H1 (cell line): ENCODE data around the gene ODF2L. TPM values are rescaled to one million over a fixed set of nuclear protein-coding genes. Genes with fewer than 3 reads are reported as not detected.

ENCODE experiments used
- CTCF ChIA-PET: fragments of 300-600 bp; sonication (Branson Sonifier 250); formaldehyde crosslinking; loops from one replicate; lab custom pipeline; 2021; ENCODE audit not compliant: partially characterized antibody; lab: Charles Lee
- POLR2A ChIA-PET: fragments of 300-600 bp; sonication (Branson Sonifier 250); formaldehyde crosslinking; loops from one replicate; lab custom pipeline; 2021; ENCODE audit warnings: inconsistent platforms; ENCODE audit not compliant: partially characterized antibody; lab: Charles Lee
- DNase-seq, 2 experiments: peaks; one replicate each; pipeline versions ENCODE4 v3.0.0 to v3.0.0-alpha.2; 2010 to 2022; ENCODE audit warnings: low spot score in 2 of 2, low read depth in 1 of 2, mixed read lengths in 1 of 2
- FAIRE-seq: peaks from 2 replicates; lab custom pipeline; 2011; peaks lifted over from hg19 to GRCh38; lab: Jason Lieb, UNC
- H2AFZ ChIP-seq: 2 replicates; pipeline ENCODE4 v1.8.1; 2012; ENCODE audit warnings: low read length, inconsistent platforms
- H2AK5ac ChIP-seq: 2 replicates; pipeline ENCODE4 v1.6.1; 2013; ENCODE audit warnings: low read depth, low read length
- H2BK120ac ChIP-seq: replicated peaks from 2 replicates; pipeline ENCODE3; 2013; ENCODE audit warnings: low read depth, low read length, inconsistent platforms
- H2BK12ac ChIP-seq: 2 replicates; pipeline ENCODE4 v1.6.1; 2013; ENCODE audit warnings: low read depth, low read length
- H2BK15ac ChIP-seq: 2 replicates; pipeline ENCODE4 v1.6.1; 2013; ENCODE audit warnings: low read length
- H2BK20ac ChIP-seq: 2 replicates; pipeline ENCODE4 v1.6.1; 2013; ENCODE audit warnings: low read length
- H2BK5ac ChIP-seq: 2 replicates; pipeline ENCODE4 v1.6.1; 2013; ENCODE audit warnings: low read depth, low read length
- H3K14ac ChIP-seq: 2 replicates; pipeline ENCODE4 v1.6.1; 2013; ENCODE audit warnings: inconsistent platforms; ENCODE audit not compliant: insufficient read length
- H3K18ac ChIP-seq: 2 replicates; pipeline ENCODE4 v1.6.1; 2013; ENCODE audit warnings: low read length; ENCODE audit errors: extremely low read depth
- H3K23ac ChIP-seq: 2 replicates; pipeline ENCODE4 v1.6.1; 2013; ENCODE audit warnings: inconsistent platforms; ENCODE audit not compliant: insufficient read length
- H3K23me2 ChIP-seq: 2 replicates; pipeline ENCODE4 v1.6.1; 2013; ENCODE audit warnings: low read depth, low read length
- H3K27ac ChIP-seq: 2 replicates; pipeline ENCODE4 v1.6.1; 2011; ENCODE audit warnings: low read depth, low read length, inconsistent platforms
- H3K27me3 ChIP-seq, 4 experiments: replicated peaks in 1 of 4; 1 replicate in 1 of 4; 2 replicates in 3 of 4; pipeline versions ENCODE4 v1.6.1 to v1.8.1; 2011 to 2013; ENCODE audit warnings: low read length in 3 of 4, mild to moderate bottlenecking in 3 of 4, inconsistent platforms in 2 of 4, mixed read lengths in 2 of 4, moderate library complexity in 1 of 4; ENCODE audit not compliant: control insufficient read depth in 3 of 4, insufficient read depth in 3 of 4; ENCODE audit errors: extremely low read depth in 1 of 4
- H3K36me3 ChIP-seq, 4 experiments: 2 replicates each; pipeline versions ENCODE4 v1.6.1 to v1.8.1; 2011 to 2013; ENCODE audit warnings: mild to moderate bottlenecking in 4 of 4, low read length in 3 of 4, moderate library complexity in 2 of 4, control low read depth in 1 of 4, inconsistent platforms in 1 of 4; ENCODE audit not compliant: insufficient read depth in 4 of 4, control insufficient read depth in 2 of 4
- H3K4ac ChIP-seq: replicated peaks from 2 replicates; pipeline ENCODE3; 2013; ENCODE audit warnings: low read length, low read depth, mixed read lengths, inconsistent platforms; ENCODE audit not compliant: insufficient read length
- H3K4me1 ChIP-seq, 4 experiments: replicated peaks in 1 of 4; 1 replicate in 1 of 4; 2 replicates in 3 of 4; pipeline versions ENCODE4 v1.6.1 to v1.8.1; 2011 to 2013; ENCODE audit warnings: low read length in 3 of 4, inconsistent platforms in 2 of 4, mixed read lengths in 1 of 4; ENCODE audit not compliant: insufficient read depth in 4 of 4, control insufficient read depth in 3 of 4
- H3K4me2 ChIP-seq, 2 experiments: 2 replicates each; pipeline versions ENCODE4 v1.6.1 to v1.8.1; 2011 to 2013; ENCODE audit warnings: low read depth in 2 of 2, low read length in 2 of 2, control low read depth in 1 of 2, inconsistent platforms in 1 of 2, mild to moderate bottlenecking in 1 of 2; ENCODE audit not compliant: insufficient read depth in 1 of 2
- H3K4me3 ChIP-seq, 4 experiments: fragments of 200-600, 300-600 bp in 1 of 4; sonication (generic), shearing (Covaris generic), sonication (Bioruptor Twin) in 1 of 4; 2 replicates each; pipeline versions ENCODE4 v1.5.1 to v1.8.1; 2011 to 2016; ENCODE audit warnings: low read length in 4 of 4, low read depth in 3 of 4, control low read depth in 2 of 4, inconsistent platforms in 2 of 4, mild to moderate bottlenecking in 2 of 4, mixed read lengths in 1 of 4, moderate library complexity in 1 of 4; ENCODE audit not compliant: insufficient read depth in 2 of 4; ENCODE audit errors: extremely low read depth in 1 of 4
- H3K56ac ChIP-seq: replicated peaks from 2 replicates; pipeline ENCODE3; 2013; ENCODE audit warnings: low read depth, mild to moderate bottlenecking, mixed read lengths, low read length, inconsistent platforms; ENCODE audit not compliant: insufficient read length
- H3K79me1 ChIP-seq: 2 replicates; pipeline ENCODE4 v1.6.1; 2013; ENCODE audit warnings: low read depth, low read length, control low read depth
- H3K79me2 ChIP-seq, 2 experiments: 2 replicates each; pipeline versions ENCODE4 v1.6.1 to v1.8.1; 2012 to 2013; ENCODE audit warnings: low read length in 2 of 2, mild to moderate bottlenecking in 2 of 2, inconsistent platforms in 1 of 2; ENCODE audit not compliant: insufficient read depth in 2 of 2, control insufficient read depth in 1 of 2
- H3K9ac ChIP-seq, 4 experiments: replicated peaks in 1 of 4; 1 replicate in 1 of 4; 2 replicates in 3 of 4; pipeline versions ENCODE4 v1.6.1 to v1.8.1; 2011 to 2013; ENCODE audit warnings: low read depth in 3 of 4, low read length in 3 of 4, control low read depth in 2 of 4, mild to moderate bottlenecking in 2 of 4, moderate library complexity in 2 of 4, inconsistent platforms in 1 of 4; ENCODE audit errors: extremely low read depth in 1 of 4
- H3K9me3 ChIP-seq, 2 experiments: 2 replicates each; pipeline versions ENCODE4 v1.6.1 to v1.8.1; 2012 to 2013; ENCODE audit warnings: mild to moderate bottlenecking in 2 of 2, moderate library complexity in 2 of 2, control low read depth in 1 of 2, inconsistent platforms in 1 of 2, low read depth in 1 of 2, low read length in 1 of 2, mixed read lengths in 1 of 2; ENCODE audit not compliant: insufficient read depth in 2 of 2
- H4K20me1 ChIP-seq, 2 experiments: replicated peaks in 1 of 2; 2 replicates each; pipeline versions ENCODE3 to v1.8.1; 2011 to 2013; ENCODE audit warnings: inconsistent platforms in 2 of 2, low read length in 2 of 2, mild to moderate bottlenecking in 1 of 2; ENCODE audit not compliant: insufficient read depth in 2 of 2, control insufficient read depth in 1 of 2
- H4K5ac ChIP-seq: 2 replicates; pipeline ENCODE4 v1.6.1; 2013; ENCODE audit warnings: low read length, low read depth, mixed read lengths, inconsistent platforms; ENCODE audit not compliant: insufficient read length
- H4K8ac ChIP-seq: 2 replicates; pipeline ENCODE4 v1.8.0; 2013; ENCODE audit warnings: mild to moderate bottlenecking, moderate library complexity, low read length, inconsistent platforms; ENCODE audit not compliant: insufficient read depth; ENCODE audit errors: extremely low read depth
- H4K91ac ChIP-seq: replicated peaks from 2 replicates; pipeline ENCODE3; 2013; ENCODE audit warnings: low read length, mixed read lengths, inconsistent platforms; ENCODE audit not compliant: insufficient read length
- NRF1 ChIP-seq: IDR thresholded peaks from 2 replicates; pipeline ENCODE4 v1.6.1; 2011; ENCODE audit warnings: mild to moderate bottlenecking, low read depth, low read length, improper control_type of control experiment
- WGBS, 2 experiments: shearing (Covaris generic) in 1 of 2; methylation state at CpG; one replicate each; pipeline versions ENCODE4 v1.1.6 to v1.1.7; 2013 to 2015; ENCODE audit warnings: low lambda C conversion rate in 2 of 2, mixed read lengths in 2 of 2, inconsistent platforms in 1 of 2, low coverage in 1 of 2, missing lambda C conversion rate in 1 of 2; ENCODE audit not compliant: insufficient replicate concordance in 2 of 2, insufficient coverage in 1 of 2, insufficient read length in 1 of 2; ENCODE audit errors: extremely low coverage in 1 of 2, missing lambda C conversion rate in 1 of 2; 5-methylcytosine and 5-hydroxymethylcytosine counted together
- polyA plus RNA-seq, 7 experiments: library from polyadenylated mRNA; depleted of rRNA in 3 of 7; stranded (reverse) in 5 of 7; unstranded in 2 of 7; fragments of >200 nt in 5 of 7; fragments of 200-250 nt in 2 of 7; gene quantifications; 1 replicate in 5 of 7; 2 replicates in 1 of 7; 4 replicates in 1 of 7; pipeline versions ENCODE4 v1.2.1 to v1.2.3, GENCODE V29; 2011 to 2013; ENCODE audit warnings: missing spikeins in 2 of 7, mixed read lengths in 2 of 7
- total RNA-seq: library from RNA; stranded (reverse); fragmentation: NEBNext Ultra II Directional; extraction: Animal tissue kit (Norgen Biotek cat#: 25700); gene quantifications from 2 replicates; pipeline ENCODE4 v1.2.1, GENCODE V29; 2021

The ODF2L gene
- total and polyA plus RNA-seq, 2 of the 8 experiments (the other 6 are each of a cell fraction or from before 2014, with no cell fraction given): 3.2 to 27.1 TPM

- Histone ChIP-seq H4K5ac (no peak overlapping the region), H2BK15ac (no peak overlapping the region), H4K8ac (no peak overlapping the region), H4K20me1 (no peaks in the 10 kb centered on the region), H3K18ac (no peak overlapping the region), H3K9ac (no peak overlapping the region), H3K56ac (no peak overlapping the region), H3K79me2 (no peaks in the 10 kb centered on the region), H3K23me2 (no peaks in the 10 kb centered on the region), H3K14ac (no peak overlapping the region), H2AK5ac (no peak overlapping the region), H4K91ac (no peak overlapping the region), H3K4me1 (no peaks in the 10 kb centered on the region), H3K4ac (no peak overlapping the region), H3K27ac (no peak overlapping the region), H3K4me3 (no peak overlapping the region), H3K79me1 (no peaks in the 10 kb centered on the region), H3K23ac (no peak overlapping the region), H2BK12ac (no peak overlapping the region), H2BK5ac (no peak overlapping the region), H3K27me3 (no peaks in the 10 kb centered on the region), H3K9me3 (no peaks in the 10 kb centered on the region), H2BK120ac (no peak overlapping the region), H3K36me3 (no peaks in the 10 kb centered on the region), H2BK20ac (no peak overlapping the region), H2AFZ (no peak overlapping the region), H3K4me2 (no peak overlapping the region)
- POLR2A ChIA-PET: no interaction called here
- no peak for TF ChIP-seq NRF1
- CTCF ChIA-PET: interaction anchor here (0.9 to 1.1 kb wide), 3 partner anchors 28 to 56 kb away, joined by 3 to 4 read pairs (median 4); no protein-coding TSS in a partner anchor
- 43% methylated on average over 1 of the region's 1 CpG; no CpG with 5 or more reads in 1 of the 2 experiments for WGBS, 2 experiments
- DNase-seq (no peak), FAIRE-seq (no peak)
Observed at GRCh38 chr1:86445919-86446318, 49.8 kb upstream of the ODF2L start.
